ENCODE measurements around the gene TNFSF18.

GRCh38 chr1:173063171-173063570 lies 12.4 kb upstream of the TNFSF18 start:
- no peak for TF ChIP-seq CTCF (conservative IDR thresholded peaks at IDR 0.05; ENCODE audit: low read length)
- TF ChIP-seq EZH2phosphoT487 (IDR thresholded peaks at IDR 0.05; ENCODE audit: borderline replicate concordance): no peak
